ENCODE results near the gene ZNF611.

Gene ZNF611

DNA sequence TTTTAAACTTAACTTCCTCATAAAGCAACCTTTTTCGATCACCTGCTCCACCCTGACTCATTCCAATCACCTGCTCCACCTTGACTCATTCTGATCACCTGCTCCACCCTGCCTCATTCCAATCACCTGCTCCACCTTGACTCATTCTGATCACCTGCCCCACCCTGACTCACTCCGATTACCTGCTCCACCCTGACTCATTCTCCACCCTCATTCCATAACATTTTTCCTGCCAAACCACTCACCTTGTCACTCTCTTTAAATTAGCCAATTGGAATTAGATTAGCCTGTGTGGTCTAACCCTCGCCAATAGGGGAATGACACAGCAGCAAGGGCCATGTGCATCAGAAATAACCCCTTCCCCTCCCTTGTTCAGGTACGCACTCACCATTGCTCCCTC lies 64.8 kb downstream of the ZNF611 start:
- DNase-seq (ENCODE audit: low spot score), result no peak
- TF ChIP-seq, protein P1, sequence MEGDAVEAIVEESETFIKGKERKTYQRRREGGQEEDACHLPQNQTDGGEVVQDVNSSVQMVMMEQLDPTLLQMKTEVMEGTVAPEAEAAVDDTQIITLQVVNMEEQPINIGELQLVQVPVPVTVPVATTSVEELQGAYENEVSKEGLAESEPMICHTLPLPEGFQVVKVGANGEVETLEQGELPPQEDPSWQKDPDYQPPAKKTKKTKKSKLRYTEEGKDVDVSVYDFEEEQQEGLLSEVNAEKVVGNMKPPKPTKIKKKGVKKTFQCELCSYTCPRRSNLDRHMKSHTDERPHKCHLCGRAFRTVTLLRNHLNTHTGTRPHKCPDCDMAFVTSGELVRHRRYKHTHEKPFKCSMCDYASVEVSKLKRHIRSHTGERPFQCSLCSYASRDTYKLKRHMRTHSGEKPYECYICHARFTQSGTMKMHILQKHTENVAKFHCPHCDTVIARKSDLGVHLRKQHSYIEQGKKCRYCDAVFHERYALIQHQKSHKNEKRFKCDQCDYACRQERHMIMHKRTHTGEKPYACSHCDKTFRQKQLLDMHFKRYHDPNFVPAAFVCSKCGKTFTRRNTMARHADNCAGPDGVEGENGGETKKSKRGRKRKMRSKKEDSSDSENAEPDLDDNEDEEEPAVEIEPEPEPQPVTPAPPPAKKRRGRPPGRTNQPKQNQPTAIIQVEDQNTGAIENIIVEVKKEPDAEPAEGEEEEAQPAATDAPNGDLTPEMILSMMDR (IDR thresholded peaks at IDR 0.05; ENCODE audit: extremely low read depth, missing control alignments), result no peak

- no peak for DNase-seq (ENCODE audit: low spot score)
- TF ChIP-seq, protein P1 (IDR thresholded peaks at IDR 0.05; ENCODE audit: extremely low read depth, missing control alignments), result no peak
Observed at GRCh38 chr19:52669586-52669985, 65.3 kb downstream of the ZNF611 start.

GRCh38 chr19:52667972-52668371 lies 66.9 kb downstream of the ZNF611 start:
- TF ChIP-seq, protein P1 (IDR thresholded peaks at IDR 0.05; ENCODE audit: extremely low read depth, missing control alignments), result no peak
- no peak for DNase-seq (ENCODE audit: low spot score)

GRCh38 chr19:52666506-52666905 lies 68.3 kb downstream of the ZNF611 start:
- DNase-seq (ENCODE audit: low spot score), result no peak
- TF ChIP-seq, protein P1 (IDR thresholded peaks at IDR 0.05; ENCODE audit: extremely low read depth, missing control alignments), result no peak

- no peak for DNase-seq (ENCODE audit: low spot score)
- TF ChIP-seq, protein P1 (IDR thresholded peaks at IDR 0.05; ENCODE audit: extremely low read depth, missing control alignments), result no peak
Observed at GRCh38 chr19:52665529-52665928, 69.3 kb downstream of the ZNF611 start.

GRCh38 chr19:52665027-52665426 lies 69.8 kb downstream of the ZNF611 start:
- TF ChIP-seq, protein P1 (IDR thresholded peaks at IDR 0.05; ENCODE audit: extremely low read depth, missing control alignments), result no peak
- DNase-seq (ENCODE audit: low spot score), result no peak

- TF ChIP-seq, protein P1 (IDR thresholded peaks at IDR 0.05; ENCODE audit: extremely low read depth, missing control alignments), result no peak
- no peak for DNase-seq (ENCODE audit: low spot score)
Observed at GRCh38 chr19:52664461-52664860, 70.4 kb downstream of the ZNF611 start.

All from GM20000 (cell line).